ENCODE results near the gene SLC30A9. TPM values are rescaled to one million over a fixed set of nuclear protein-coding genes. Genes with fewer than 3 reads are reported as not detected.

Gene SLC30A9
- total and polyA plus RNA-seq, 2 experiments from 2014 or later: 67.3 to 74.6 TPM

DNA sequence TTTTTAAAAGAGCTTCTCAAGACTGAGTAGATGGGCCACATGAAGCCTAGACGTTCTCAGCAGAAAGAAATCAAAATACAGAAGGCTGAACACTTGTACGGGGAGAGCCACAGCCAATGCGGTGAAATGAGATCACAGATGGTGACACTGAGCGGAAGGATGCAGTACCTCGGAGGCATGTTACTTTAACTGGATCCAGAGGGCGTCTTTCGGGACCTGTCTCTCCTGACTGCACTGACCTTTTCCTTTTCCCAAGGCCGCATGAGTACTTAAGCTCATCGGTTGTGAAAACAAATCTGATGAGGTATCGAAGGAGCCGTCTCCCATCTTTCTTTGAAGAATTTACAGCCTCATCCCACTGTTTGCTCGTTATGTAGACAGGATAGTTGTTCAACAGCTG, 129.6 kb downstream of the SLC30A9 start:
- Histone ChIP-seq H3K36me3 (ENCODE audit: insufficient read depth) (peaks cover 27% of the 10 kb centered on the region), H3K79me2 (replicated peaks; ENCODE audit: insufficient read depth) (no peaks in the 10 kb centered on the region; the same call in 1 of the 2 replicates), H3K9me2 (ENCODE audit: insufficient read depth) (no peaks in the 10 kb centered on the region), H2AFZ (no peak overlapping the region), H3K4me1 (ENCODE audit: insufficient read depth) (peaks cover 15% of the 10 kb centered on the region), H3K27me3 (ENCODE audit: insufficient read depth) (no peaks in the 10 kb centered on the region), H3K4me3 (no peak overlapping the region), H3K27ac (ENCODE audit: low read depth) (peak overlapping the region; percentile 3; the same call in 1 of the 2 replicates), H3K4me2 (no peak overlapping the region), H3F3A (replicated peaks; ENCODE audit: low read depth) (no peaks in the 10 kb centered on the region), H4K20me1 (replicated peaks; ENCODE audit: insufficient read depth) (peaks cover 4% of the 10 kb centered on the region; the same call in 1 of the 2 replicates)
- Mint-ChIP-seq H3K36me3 (ENCODE audit: low read depth) (peaks cover 50% of the 10 kb centered on the region), H3K27ac (peak overlapping the region; percentile 36; the same call in 1 of the 2 replicates), H3K4me1 (peaks cover 23% of the 10 kb centered on the region), H3K4me3 (no peak overlapping the region), H3K9me3 (no peaks in the 10 kb centered on the region), H3K27me3 (ENCODE audit: insufficient read depth, low read depth, poor library complexity) (no peaks in the 10 kb centered on the region)
- peak; percentile 81 for ATAC-seq
- peak; percentile 56 for DNase-seq (ENCODE audit: low spot score)
- TF ChIP-seq NANOG (IDR thresholded peaks at IDR 0.05; ENCODE audit: borderline replicate concordance): no peak
- TF ChIP-seq, protein P1, sequence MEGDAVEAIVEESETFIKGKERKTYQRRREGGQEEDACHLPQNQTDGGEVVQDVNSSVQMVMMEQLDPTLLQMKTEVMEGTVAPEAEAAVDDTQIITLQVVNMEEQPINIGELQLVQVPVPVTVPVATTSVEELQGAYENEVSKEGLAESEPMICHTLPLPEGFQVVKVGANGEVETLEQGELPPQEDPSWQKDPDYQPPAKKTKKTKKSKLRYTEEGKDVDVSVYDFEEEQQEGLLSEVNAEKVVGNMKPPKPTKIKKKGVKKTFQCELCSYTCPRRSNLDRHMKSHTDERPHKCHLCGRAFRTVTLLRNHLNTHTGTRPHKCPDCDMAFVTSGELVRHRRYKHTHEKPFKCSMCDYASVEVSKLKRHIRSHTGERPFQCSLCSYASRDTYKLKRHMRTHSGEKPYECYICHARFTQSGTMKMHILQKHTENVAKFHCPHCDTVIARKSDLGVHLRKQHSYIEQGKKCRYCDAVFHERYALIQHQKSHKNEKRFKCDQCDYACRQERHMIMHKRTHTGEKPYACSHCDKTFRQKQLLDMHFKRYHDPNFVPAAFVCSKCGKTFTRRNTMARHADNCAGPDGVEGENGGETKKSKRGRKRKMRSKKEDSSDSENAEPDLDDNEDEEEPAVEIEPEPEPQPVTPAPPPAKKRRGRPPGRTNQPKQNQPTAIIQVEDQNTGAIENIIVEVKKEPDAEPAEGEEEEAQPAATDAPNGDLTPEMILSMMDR (conservative IDR thresholded peaks at IDR 0.05; ENCODE audit: low read depth in 2 of 2): peak in 1 of 2 experiments; percentile 20; a peak in 1 of 4 replicates

GRCh38 chr4:42122237-42122636, 131.9 kb downstream of the SLC30A9 start:
- Mint-ChIP-seq H3K36me3 (ENCODE audit: low read depth) (peaks cover 43% of the 10 kb centered on the region), H3K27ac (no peak overlapping the region), H3K4me3 (no peak overlapping the region), H3K27me3 (ENCODE audit: insufficient read depth, low read depth, poor library complexity) (no peaks in the 10 kb centered on the region), H3K4me1 (peaks cover 23% of the 10 kb centered on the region), H3K9me3 (no peaks in the 10 kb centered on the region)
- Histone ChIP-seq H3K36me3 (ENCODE audit: insufficient read depth) (peaks cover 28% of the 10 kb centered on the region), H3K79me2 (replicated peaks; ENCODE audit: insufficient read depth) (peaks cover 17% of the 10 kb centered on the region), H3F3A (replicated peaks; ENCODE audit: low read depth) (no peaks in the 10 kb centered on the region), H3K27ac (ENCODE audit: low read depth) (no peak overlapping the region), H3K27me3 (ENCODE audit: insufficient read depth) (no peaks in the 10 kb centered on the region), H4K20me1 (replicated peaks; ENCODE audit: insufficient read depth) (peaks cover 4% of the 10 kb centered on the region), H3K4me1 (ENCODE audit: insufficient read depth) (peaks cover 15% of the 10 kb centered on the region), H3K9me2 (ENCODE audit: insufficient read depth) (no peaks in the 10 kb centered on the region), H2AFZ (no peak overlapping the region), H3K4me2 (no peak overlapping the region), H3K4me3 (no peak overlapping the region)
- no peak for ATAC-seq
- no peak for DNase-seq (ENCODE audit: low spot score)
- no peak for TF ChIP-seq NANOG (IDR thresholded peaks at IDR 0.05; ENCODE audit: borderline replicate concordance)
- no peak for TF ChIP-seq ETS1 (IDR thresholded peaks at IDR 0.05)
- no peak for TF ChIP-seq POLR2AphosphoS5 (IDR thresholded peaks at IDR 0.05; ENCODE audit: low read depth)
- TF ChIP-seq EZH2 (IDR thresholded peaks at IDR 0.05; ENCODE audit: low read depth, unreplicated experiment): no peak

GRCh38 chr4:42123071-42123644, 132.8 kb downstream of the SLC30A9 start:
- no peaks in the 10 kb centered on the region for H3K27me3 Mint-ChIP-seq (ENCODE audit: insufficient read depth, low read depth, poor library complexity)
- no peak overlapping the region for H2AFZ ChIP-seq
- no peak for TF ChIP-seq ETS1 (IDR thresholded peaks at IDR 0.05)
- no peak for TF ChIP-seq NANOG (IDR thresholded peaks at IDR 0.05; ENCODE audit: borderline replicate concordance)
- no peak for TF ChIP-seq REST (IDR thresholded peaks at IDR 0.05; ENCODE audit: unreplicated experiment)
- no peak for TF ChIP-seq STAT1 (IDR thresholded peaks at IDR 0.05; ENCODE audit: unreplicated experiment)
- TF ChIP-seq JUNB (IDR thresholded peaks at IDR 0.05; ENCODE audit: unreplicated experiment): no peak
- no peak for TF ChIP-seq ZNF114 (CRISPR knock-in tag; IDR thresholded peaks at IDR 0.05)
- TF ChIP-seq ZNF331 (CRISPR knock-in tag; IDR thresholded peaks at IDR 0.05; ENCODE audit: low read depth): no peak

More at GRCh38 chr4:42123071-42123644, 132.8 kb downstream of the SLC30A9 start:
- peak overlapping the region; percentile 22; the same call in 1 of the 2 replicates for H3K27ac ChIP-seq (ENCODE audit: low read depth)
- H3K36me3 ChIP-seq (ENCODE audit: insufficient read depth): peaks cover 28% of the 10 kb centered on the region
- H3K4me3 ChIP-seq: no peak overlapping the region
- H3K9me2 ChIP-seq (ENCODE audit: insufficient read depth): no peaks in the 10 kb centered on the region
- peaks cover 23% of the 10 kb centered on the region for H3K4me1 Mint-ChIP-seq
- no peak overlapping the region for H3K4me2 ChIP-seq
- DNase-seq (ENCODE audit: low spot score) (no peak), ATAC-seq (no peak)
- H3K4me3 Mint-ChIP-seq: no peak overlapping the region
- no peaks in the 10 kb centered on the region for H3K9me3 Mint-ChIP-seq
- H3K79me2 ChIP-seq (replicated peaks; ENCODE audit: insufficient read depth): peaks cover 26% of the 10 kb centered on the region
- no peaks in the 10 kb centered on the region for H3F3A ChIP-seq (replicated peaks; ENCODE audit: low read depth)
- H3K4me1 ChIP-seq (ENCODE audit: insufficient read depth): peaks cover 15% of the 10 kb centered on the region
- peaks cover 38% of the 10 kb centered on the region for H3K36me3 Mint-ChIP-seq (ENCODE audit: low read depth)
- H4K20me1 ChIP-seq (replicated peaks; ENCODE audit: insufficient read depth): peaks cover 4% of the 10 kb centered on the region
- H3K27ac Mint-ChIP-seq: no peak overlapping the region
- H3K27me3 ChIP-seq (ENCODE audit: insufficient read depth): no peaks in the 10 kb centered on the region

All from GM23338 (cell line).